KMS-11 (cell line): ENCODE measurements around the gene ZNF138.

Experiments used
- H2AFZ ChIP-seq: fragments of 200-600 bp; sonication (generic); 2 replicates; pipeline ENCODE4 v1.6.1; 2016; ENCODE audit warnings: antibody characterized with exemption, mixed run types, low read depth
- H3K27ac ChIP-seq: fragments of 200-600 bp; sonication (generic); 2 replicates; pipeline ENCODE4 v1.6.1; 2016; ENCODE audit warnings: mild to moderate bottlenecking, mixed run types
- H3K27me3 ChIP-seq: fragments of 200-600 bp; sonication (generic); 2 replicates; pipeline ENCODE4 v1.6.1; 2017; ENCODE audit warnings: mild to moderate bottlenecking, low read depth, mixed run types, moderate library complexity; ENCODE audit not compliant: insufficient read depth
- H3K36me3 ChIP-seq: fragments of 200-600 bp; sonication (generic); 2 replicates; pipeline ENCODE4 v1.6.1; 2017; ENCODE audit warnings: mild to moderate bottlenecking, mixed run types; ENCODE audit not compliant: insufficient read depth
- H3K4me1 ChIP-seq: fragments of 200-600 bp; sonication (generic); 2 replicates; pipeline ENCODE4 v1.6.1; 2016; ENCODE audit warnings: mild to moderate bottlenecking, low read depth, mixed run types; ENCODE audit not compliant: poor library complexity, severe bottlenecking
- H3K4me2 ChIP-seq: fragments of 200-600 bp; sonication (generic); 2 replicates; pipeline ENCODE4 v1.7.0; 2016; ENCODE audit warnings: mild to moderate bottlenecking, mixed run types
- H3K4me3 ChIP-seq: fragments of 200-600 bp; sonication (generic); IDR thresholded peaks from 2 replicates; pipeline ENCODE4 v1.6.1; 2017; ENCODE audit warnings: low read depth, low read length, mixed read lengths; ENCODE audit not compliant: insufficient read depth
- H3K79me2 ChIP-seq: fragments of 200-600 bp; sonication (generic); 2 replicates; pipeline ENCODE4 v1.6.1; 2016; ENCODE audit warnings: low read depth, mixed run types; ENCODE audit not compliant: insufficient read depth
- H3K9ac ChIP-seq: fragments of 200-600 bp; sonication (generic); 2 replicates; pipeline ENCODE4 v1.6.1; 2016; ENCODE audit warnings: mild to moderate bottlenecking, mixed run types
- H4K20me1 ChIP-seq: fragments of 200-600 bp; sonication (generic); 2 replicates; pipeline ENCODE4 v1.6.1; 2016; ENCODE audit warnings: mild to moderate bottlenecking, mixed run types; ENCODE audit not compliant: insufficient read depth
- TF ChIP-seq, protein P1 (sequence below): fragments of 200-600 bp; sonication (generic); conservative IDR thresholded peaks from 2 replicates; pipeline ENCODE4 v1.6.1; 2017; ENCODE audit warnings: low read depth, mild to moderate bottlenecking, antibody characterized with exemption, low read length, moderate library complexity, mixed read lengths

The ZNF138 gene

DNA sequence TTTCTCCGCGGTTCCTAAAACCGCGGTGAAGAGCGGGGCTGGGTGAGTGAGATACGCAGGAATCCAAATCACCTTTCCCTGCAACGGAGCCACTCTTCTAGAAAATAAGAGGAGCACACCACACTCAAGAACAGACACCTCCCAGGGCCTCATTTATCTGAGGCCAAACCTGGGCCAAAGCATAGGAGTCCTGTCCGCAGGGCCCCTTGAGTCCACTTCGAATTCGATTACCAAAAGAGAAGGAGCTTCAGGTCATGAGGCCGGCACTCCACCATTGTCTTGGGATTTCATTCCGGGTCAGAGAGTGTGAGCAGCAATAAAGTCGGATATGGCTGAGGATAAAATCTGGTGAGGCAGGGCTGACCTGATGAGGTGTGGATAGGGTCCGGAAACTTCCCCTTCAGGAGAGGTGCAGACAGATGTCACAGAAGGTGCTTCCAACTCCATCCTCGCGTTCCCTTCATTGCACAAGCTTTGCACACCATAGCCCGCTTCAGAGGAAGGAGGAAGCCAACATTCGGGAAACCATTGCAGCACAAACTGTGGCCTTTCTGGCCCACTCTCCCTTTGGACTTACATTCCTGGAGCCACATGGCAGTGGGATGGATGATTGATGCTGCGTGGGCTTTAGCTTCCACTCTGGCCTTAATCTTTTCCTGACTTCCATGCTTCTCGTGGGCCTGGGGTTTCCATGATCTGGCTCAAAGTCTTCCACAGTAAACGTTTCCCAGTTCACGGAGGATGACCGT, 81.6 kb downstream of the ZNF138 start:
- H4K20me1 ChIP-seq: no peaks in the 10 kb centered on the region
- no peak overlapping the region for H3K4me3 ChIP-seq
- H3K27me3 ChIP-seq: no peaks in the 10 kb centered on the region
- H3K27ac ChIP-seq: no peak overlapping the region
- TF ChIP-seq, protein P1, sequence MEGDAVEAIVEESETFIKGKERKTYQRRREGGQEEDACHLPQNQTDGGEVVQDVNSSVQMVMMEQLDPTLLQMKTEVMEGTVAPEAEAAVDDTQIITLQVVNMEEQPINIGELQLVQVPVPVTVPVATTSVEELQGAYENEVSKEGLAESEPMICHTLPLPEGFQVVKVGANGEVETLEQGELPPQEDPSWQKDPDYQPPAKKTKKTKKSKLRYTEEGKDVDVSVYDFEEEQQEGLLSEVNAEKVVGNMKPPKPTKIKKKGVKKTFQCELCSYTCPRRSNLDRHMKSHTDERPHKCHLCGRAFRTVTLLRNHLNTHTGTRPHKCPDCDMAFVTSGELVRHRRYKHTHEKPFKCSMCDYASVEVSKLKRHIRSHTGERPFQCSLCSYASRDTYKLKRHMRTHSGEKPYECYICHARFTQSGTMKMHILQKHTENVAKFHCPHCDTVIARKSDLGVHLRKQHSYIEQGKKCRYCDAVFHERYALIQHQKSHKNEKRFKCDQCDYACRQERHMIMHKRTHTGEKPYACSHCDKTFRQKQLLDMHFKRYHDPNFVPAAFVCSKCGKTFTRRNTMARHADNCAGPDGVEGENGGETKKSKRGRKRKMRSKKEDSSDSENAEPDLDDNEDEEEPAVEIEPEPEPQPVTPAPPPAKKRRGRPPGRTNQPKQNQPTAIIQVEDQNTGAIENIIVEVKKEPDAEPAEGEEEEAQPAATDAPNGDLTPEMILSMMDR: no peak
- no peaks in the 10 kb centered on the region for H3K36me3 ChIP-seq
- no peak overlapping the region for H3K4me2 ChIP-seq
- H2AFZ ChIP-seq: no peak overlapping the region
- no peaks in the 10 kb centered on the region for H3K4me1 ChIP-seq
- H3K9ac ChIP-seq: no peak overlapping the region
- H3K79me2 ChIP-seq: no peaks in the 10 kb centered on the region

DNA sequence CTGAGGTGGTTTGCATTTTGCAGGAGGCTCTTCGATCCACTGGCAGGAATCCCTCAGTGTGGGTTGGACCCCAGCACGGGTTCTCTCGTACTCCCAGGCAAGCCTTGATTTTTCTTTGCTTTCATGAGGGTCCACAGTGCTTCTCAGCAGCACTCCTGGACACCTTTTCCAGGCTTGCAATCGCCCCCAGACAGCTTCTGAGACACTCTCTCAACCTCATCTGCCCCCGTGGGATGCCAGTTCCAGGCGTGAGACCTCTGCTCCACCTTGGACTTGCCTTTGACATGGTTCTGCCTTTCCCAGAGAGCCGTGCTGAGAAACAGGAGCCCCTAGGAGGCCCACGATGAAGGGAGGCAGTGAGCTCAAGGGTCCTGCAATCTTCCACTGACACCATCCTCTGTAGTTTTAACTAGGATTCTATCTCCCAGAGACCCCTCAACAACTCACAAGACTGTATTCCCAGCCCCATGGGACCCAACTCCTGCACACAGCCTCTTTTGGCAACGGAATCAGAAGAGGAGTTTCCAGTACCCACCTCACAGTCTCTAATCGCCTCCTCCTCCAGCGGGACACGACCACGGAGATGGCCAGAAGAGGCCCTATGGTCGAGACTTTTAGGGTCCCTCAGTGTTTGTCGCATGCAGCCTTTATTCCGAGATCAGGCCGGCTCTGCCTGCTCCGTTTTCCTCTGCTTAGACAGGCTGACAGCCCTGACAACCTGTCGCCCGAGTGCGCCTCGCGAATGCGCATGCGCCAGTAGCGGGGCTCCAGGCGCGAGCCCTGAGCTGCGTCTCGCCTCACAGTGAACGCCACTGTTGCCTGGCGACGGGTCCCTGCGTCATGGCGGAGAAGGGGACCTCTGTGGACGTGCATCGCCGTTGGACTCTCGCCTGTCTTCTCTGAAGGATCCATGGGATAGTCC, 82.8 kb downstream of the ZNF138 start:
- Histone ChIP-seq H2AFZ (no peak overlapping the region), H3K4me1 (no peaks in the 10 kb centered on the region), H3K4me2 (no peak overlapping the region), H3K79me2 (no peaks in the 10 kb centered on the region), H3K9ac (no peak overlapping the region), H3K27ac (no peak overlapping the region), H4K20me1 (no peaks in the 10 kb centered on the region), H3K36me3 (no peaks in the 10 kb centered on the region), H3K27me3 (no peaks in the 10 kb centered on the region), H3K4me3 (no peak overlapping the region)
- TF ChIP-seq, protein P1: no peak

DNA sequence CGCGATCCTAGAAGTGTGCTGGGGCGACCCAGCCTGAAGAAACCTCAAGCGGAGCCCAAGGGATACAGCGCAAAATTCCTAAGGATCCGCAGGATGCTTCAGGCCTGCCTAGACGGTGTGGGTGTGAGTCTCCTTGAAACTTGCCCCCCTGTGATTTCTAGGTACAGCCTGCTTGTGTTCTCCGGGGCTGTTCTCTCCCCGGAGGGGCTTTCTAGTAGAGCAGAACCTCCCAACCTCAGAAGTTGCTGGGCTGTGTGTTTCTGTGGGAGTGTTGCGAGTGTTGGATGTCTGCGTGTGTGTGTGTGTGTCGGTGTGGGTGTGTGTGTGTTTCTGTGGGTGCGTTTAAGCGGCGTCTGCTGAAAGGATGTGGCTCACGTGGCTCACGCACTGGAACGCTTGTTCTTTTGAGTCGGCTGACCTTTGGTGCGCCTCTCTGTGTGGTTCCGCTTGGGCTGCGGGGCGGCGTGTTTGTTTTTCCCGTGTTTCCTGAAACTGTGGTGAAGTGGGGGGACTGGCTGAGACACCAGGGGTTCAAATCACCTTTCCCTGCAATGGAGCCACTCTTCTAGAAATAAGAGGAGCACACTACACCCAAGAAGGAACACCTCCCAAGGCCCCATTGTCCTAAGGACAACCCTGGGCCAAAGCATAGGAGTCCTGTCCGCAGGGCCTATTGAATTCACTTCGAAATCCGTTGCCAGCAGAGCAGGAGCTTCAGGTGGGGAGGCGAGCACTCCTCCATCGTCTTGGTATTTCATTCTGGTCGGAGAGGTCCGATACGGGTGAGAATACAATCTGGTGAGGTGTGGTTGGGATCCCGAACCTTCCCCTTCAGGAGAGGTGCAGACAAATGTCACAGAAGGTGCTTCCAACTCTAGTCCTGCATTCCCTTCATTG, 83.7 kb downstream of the ZNF138 start:
- Histone ChIP-seq H3K27ac (no peak overlapping the region), H3K9ac (no peak overlapping the region), H3K4me2 (no peak overlapping the region), H3K79me2 (no peaks in the 10 kb centered on the region), H3K4me1 (no peaks in the 10 kb centered on the region), H3K27me3 (no peaks in the 10 kb centered on the region), H4K20me1 (no peaks in the 10 kb centered on the region), H3K4me3 (no peak overlapping the region), H2AFZ (no peak overlapping the region), H3K36me3 (no peaks in the 10 kb centered on the region)
- TF ChIP-seq, protein P1: no peak

DNA sequence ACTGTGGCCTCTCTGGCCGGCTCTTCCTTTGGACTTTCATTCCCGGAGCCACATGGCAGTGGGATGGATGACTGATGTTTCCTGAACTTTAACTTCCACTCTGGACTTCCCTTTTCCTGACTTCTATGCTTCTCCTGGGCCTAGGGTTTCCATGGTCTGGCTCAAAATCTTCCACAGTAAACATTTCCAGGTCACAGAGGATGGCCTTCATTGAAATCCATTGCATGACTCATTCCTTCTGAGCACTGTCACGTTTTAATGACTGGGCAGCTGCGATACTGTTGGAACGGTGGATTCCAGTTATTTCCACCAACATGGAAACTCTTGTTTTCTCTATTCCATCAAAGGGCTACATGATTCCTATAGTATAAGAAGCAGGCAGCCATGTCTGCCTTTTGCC, 84.5 kb downstream of the ZNF138 start:
- Histone ChIP-seq H3K79me2 (no peaks in the 10 kb centered on the region), H4K20me1 (no peaks in the 10 kb centered on the region), H3K27me3 (no peaks in the 10 kb centered on the region), H3K4me1 (no peaks in the 10 kb centered on the region), H3K9ac (no peak overlapping the region), H3K4me3 (no peak overlapping the region), H2AFZ (no peak overlapping the region), H3K27ac (no peak overlapping the region), H3K4me2 (no peak overlapping the region), H3K36me3 (no peaks in the 10 kb centered on the region)
- TF ChIP-seq, protein P1: no peak
